ENCODE results near the gene SLC7A11. TPM values are rescaled to one million over a fixed set of nuclear protein-coding genes. Genes with fewer than 3 reads are reported as not detected.

SLC7A11 gene
- total and polyA plus RNA-seq, 2 donors (not counting 1 experiment from before 2014, with no cell fraction given), result 9.6 to 74.8 TPM

GRCh38 chr4:138209094-138209493 lies 33.1 kb downstream of the SLC7A11 start:
- no peaks in the 10 kb centered on the region for H3K27me3 ChIP-seq (ENCODE audit: control insufficient read depth, insufficient read depth, low read length)
- DNase-seq (ENCODE audit: low read depth in 2 of 2), result no peak
- H3K4me1 ChIP-seq (ENCODE audit: control insufficient read depth, extremely low read depth, insufficient read depth, low read length), result no peaks in the 10 kb centered on the region
- no peaks in the 10 kb centered on the region for H3K9me3 ChIP-seq (ENCODE audit: control insufficient read depth, insufficient read depth, low read depth, low read length)
- H4K20me1 ChIP-seq (ENCODE audit: control insufficient read depth, extremely low read depth, insufficient read depth, low read length), result no peaks in the 10 kb centered on the region
- no peaks in the 10 kb centered on the region for H3K36me3 ChIP-seq (ENCODE audit: control insufficient read depth, insufficient read depth, low read length)
- no peak overlapping the region for H3K27ac ChIP-seq (ENCODE audit: insufficient read depth, low read length)
- TF ChIP-seq EZH2 (IDR thresholded peaks at IDR 0.05; ENCODE audit: low read length, missing control alignments), result no peak
- TF ChIP-seq, protein P1, sequence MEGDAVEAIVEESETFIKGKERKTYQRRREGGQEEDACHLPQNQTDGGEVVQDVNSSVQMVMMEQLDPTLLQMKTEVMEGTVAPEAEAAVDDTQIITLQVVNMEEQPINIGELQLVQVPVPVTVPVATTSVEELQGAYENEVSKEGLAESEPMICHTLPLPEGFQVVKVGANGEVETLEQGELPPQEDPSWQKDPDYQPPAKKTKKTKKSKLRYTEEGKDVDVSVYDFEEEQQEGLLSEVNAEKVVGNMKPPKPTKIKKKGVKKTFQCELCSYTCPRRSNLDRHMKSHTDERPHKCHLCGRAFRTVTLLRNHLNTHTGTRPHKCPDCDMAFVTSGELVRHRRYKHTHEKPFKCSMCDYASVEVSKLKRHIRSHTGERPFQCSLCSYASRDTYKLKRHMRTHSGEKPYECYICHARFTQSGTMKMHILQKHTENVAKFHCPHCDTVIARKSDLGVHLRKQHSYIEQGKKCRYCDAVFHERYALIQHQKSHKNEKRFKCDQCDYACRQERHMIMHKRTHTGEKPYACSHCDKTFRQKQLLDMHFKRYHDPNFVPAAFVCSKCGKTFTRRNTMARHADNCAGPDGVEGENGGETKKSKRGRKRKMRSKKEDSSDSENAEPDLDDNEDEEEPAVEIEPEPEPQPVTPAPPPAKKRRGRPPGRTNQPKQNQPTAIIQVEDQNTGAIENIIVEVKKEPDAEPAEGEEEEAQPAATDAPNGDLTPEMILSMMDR (conservative IDR thresholded peaks at IDR 0.05 in 1 of 2, IDR thresholded peaks at IDR 0.05 in 1 of 2; ENCODE audit: low read depth in 1 of 2, low read length in 2 of 2), result no peak
- no peak overlapping the region for H2AFZ ChIP-seq (ENCODE audit: low read length)
- H3K9ac ChIP-seq (ENCODE audit: insufficient read depth, low read length), result no peak overlapping the region
- no peak overlapping the region for H3K4me3 ChIP-seq (replicated peaks in 1 of 4; ENCODE audit: control extremely low read depth in 1 of 4, insufficient read depth in 1 of 4, low read depth in 3 of 4, low read length in 4 of 4)
- no peaks in the 10 kb centered on the region for H3K79me2 ChIP-seq (ENCODE audit: control insufficient read depth, insufficient read depth, low read length)
- H3K4me2 ChIP-seq (ENCODE audit: extremely low read depth, insufficient read depth, low read length), result no peak overlapping the region

- H3K4me3 ChIP-seq (replicated peaks in 1 of 4; ENCODE audit: control extremely low read depth in 1 of 4, insufficient read depth in 1 of 4, low read depth in 3 of 4, low read length in 4 of 4), result no peak overlapping the region
- H3K27me3 ChIP-seq (ENCODE audit: control insufficient read depth, insufficient read depth, low read length), result no peaks in the 10 kb centered on the region
- no peaks in the 10 kb centered on the region for H3K36me3 ChIP-seq (ENCODE audit: control insufficient read depth, insufficient read depth, low read length)
- H2AFZ ChIP-seq (ENCODE audit: low read length), result no peak overlapping the region
- no peak overlapping the region for H3K27ac ChIP-seq (ENCODE audit: insufficient read depth, low read length)
- H3K9ac ChIP-seq (ENCODE audit: insufficient read depth, low read length), result no peak overlapping the region
- H3K79me2 ChIP-seq (ENCODE audit: control insufficient read depth, insufficient read depth, low read length), result no peaks in the 10 kb centered on the region
- no peak for DNase-seq (ENCODE audit: low read depth in 2 of 2)
- H3K9me3 ChIP-seq (ENCODE audit: control insufficient read depth, insufficient read depth, low read depth, low read length), result no peaks in the 10 kb centered on the region
- no peaks in the 10 kb centered on the region for H4K20me1 ChIP-seq (ENCODE audit: control insufficient read depth, extremely low read depth, insufficient read depth, low read length)
- no peak for TF ChIP-seq EZH2 (IDR thresholded peaks at IDR 0.05; ENCODE audit: low read length, missing control alignments)
- TF ChIP-seq, protein P1 (conservative IDR thresholded peaks at IDR 0.05 in 1 of 2, IDR thresholded peaks at IDR 0.05 in 1 of 2; ENCODE audit: low read depth in 1 of 2, low read length in 2 of 2), result no peak
- no peaks in the 10 kb centered on the region for H3K4me1 ChIP-seq (ENCODE audit: control insufficient read depth, extremely low read depth, insufficient read depth, low read length)
- no peak overlapping the region for H3K4me2 ChIP-seq (ENCODE audit: extremely low read depth, insufficient read depth, low read length)
Measured at GRCh38 chr4:138205531-138206233, 36.5 kb downstream of the SLC7A11 start.

- Histone ChIP-seq H3K4me2 (ENCODE audit: extremely low read depth, insufficient read depth, low read length) (no peak overlapping the region), H3K9me3 (ENCODE audit: control insufficient read depth, insufficient read depth, low read depth, low read length) (no peaks in the 10 kb centered on the region), H4K20me1 (ENCODE audit: control insufficient read depth, extremely low read depth, insufficient read depth, low read length) (no peaks in the 10 kb centered on the region), H3K4me3 (replicated peaks in 1 of 4; ENCODE audit: control extremely low read depth in 1 of 4, insufficient read depth in 1 of 4, low read depth in 3 of 4, low read length in 4 of 4) (no peak overlapping the region), H2AFZ (ENCODE audit: low read length) (no peak overlapping the region), H3K4me1 (ENCODE audit: control insufficient read depth, extremely low read depth, insufficient read depth, low read length) (no peaks in the 10 kb centered on the region), H3K79me2 (ENCODE audit: control insufficient read depth, insufficient read depth, low read length) (no peaks in the 10 kb centered on the region), H3K36me3 (ENCODE audit: control insufficient read depth, insufficient read depth, low read length) (no peaks in the 10 kb centered on the region), H3K27me3 (ENCODE audit: control insufficient read depth, insufficient read depth, low read length) (no peaks in the 10 kb centered on the region), H3K27ac (ENCODE audit: insufficient read depth, low read length) (no peak overlapping the region), H3K9ac (ENCODE audit: insufficient read depth, low read length) (no peak overlapping the region)
- DNase-seq (ENCODE audit: low read depth in 2 of 2), result no peak
- no peak for TF ChIP-seq EZH2 (IDR thresholded peaks at IDR 0.05; ENCODE audit: low read length, missing control alignments)
- TF ChIP-seq, protein P1 (conservative IDR thresholded peaks at IDR 0.05 in 1 of 2, IDR thresholded peaks at IDR 0.05 in 1 of 2; ENCODE audit: low read depth in 1 of 2, low read length in 2 of 2), result no peak
Measured at GRCh38 chr4:138204507-138204906, 37.6 kb downstream of the SLC7A11 start.
